HG02884 (cell line): ENCODE measurements around the gene EPYC.

Source experiments
- ATAC-seq: cut with Tn5 transposase; IDR thresholded peaks from one replicate; pipeline ENCODE4 v1.9.1; 2021; ENCODE audit warnings: mild to moderate bottlenecking, moderate library complexity; ENCODE audit not compliant: unreplicated experiment

EPYC gene

GRCh38 chr12:90915353-90915752 lies 89.4 kb downstream of the EPYC start:
- no peak for ATAC-seq
